HG03571 (cell line): ENCODE measurements around the gene KCNJ10.
"Not testable (repeated sequence)": the region's sequence is repeated elsewhere in the genome, so short reads cannot be mapped to it uniquely, and the experiment has no call there.

Source experiments
- ATAC-seq: cut with Tn5 transposase; IDR thresholded peaks from one replicate; pipeline ENCODE4 v1.9.1; 2021; ENCODE audit not compliant: unreplicated experiment

KCNJ10 gene

DNA sequence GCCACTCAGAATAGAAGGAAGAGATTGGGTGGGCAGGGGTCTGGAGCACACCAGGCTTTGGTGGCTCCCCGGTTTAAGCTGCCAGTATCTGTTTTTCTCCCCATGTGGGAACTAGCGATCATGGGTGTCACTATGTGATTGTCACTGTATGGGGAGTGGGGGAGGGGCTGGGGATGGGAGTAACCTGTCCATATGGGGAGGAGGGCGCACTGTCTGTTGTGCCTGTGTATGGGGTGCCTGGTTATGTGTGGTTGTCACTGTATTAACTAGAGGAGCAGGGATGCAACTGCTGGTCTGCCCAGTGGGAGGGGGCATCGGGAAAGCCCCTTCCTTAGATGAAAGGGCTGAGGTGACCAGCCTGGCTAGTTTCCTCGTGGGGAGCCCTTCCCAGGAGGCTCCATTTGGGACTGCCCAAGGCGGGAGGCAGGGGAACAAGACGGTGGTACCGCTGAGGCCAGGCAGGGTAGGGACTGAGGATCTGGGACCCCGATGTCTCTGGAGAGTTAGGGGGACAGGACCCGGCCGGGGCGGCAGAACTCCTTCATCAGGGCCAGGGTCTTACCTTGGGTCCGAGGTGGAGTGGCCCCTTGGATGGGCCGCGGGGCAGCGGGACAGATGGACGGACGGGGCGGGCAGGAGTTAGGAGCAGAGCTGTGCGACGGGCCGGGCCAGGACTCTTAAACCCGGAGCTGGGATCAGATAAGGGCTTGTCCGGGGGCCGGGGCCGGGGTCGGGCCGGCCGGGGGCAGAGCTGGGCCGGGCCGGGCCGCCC lies at the start of gene KCNJ10:
TSS of gene KCNJ10 (minus strand) at position 701 of the 772 bp plus-strand sequence. CDS start 27,628 bp downstream, outside the sequence.
- no peak for ATAC-seq

GRCh38 chr1:160118928-160119327 lies 49.0 kb upstream of the KCNJ10 start:
- ATAC-seq, result no peak

DNA sequence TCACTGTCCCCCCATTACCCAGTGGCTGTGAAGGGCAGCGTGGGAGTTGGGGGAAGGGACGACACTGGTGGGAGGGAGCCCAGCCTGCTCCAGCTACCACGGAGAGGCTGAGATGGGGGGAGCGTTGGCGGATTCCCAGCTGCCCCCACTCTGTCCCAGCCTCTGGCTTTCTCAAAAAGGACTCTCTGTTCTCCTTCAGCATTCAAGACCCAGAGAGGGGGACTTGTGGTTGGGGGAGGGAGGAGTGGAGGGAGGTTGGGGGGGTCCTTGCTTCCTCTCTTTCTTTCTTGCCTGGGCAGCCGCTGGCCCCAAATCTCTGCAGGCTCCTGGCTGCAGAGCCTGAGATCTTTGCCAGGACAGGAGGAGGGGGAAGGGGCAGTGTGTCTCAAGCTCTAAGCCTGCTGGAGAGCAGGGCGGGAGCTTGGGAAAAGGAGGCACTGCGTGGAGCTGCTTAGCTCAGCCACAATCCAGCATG lies 47.8 kb upstream of the KCNJ10 start:
- no peak for ATAC-seq

- no peak for ATAC-seq
These were observed 47.3 kb upstream of the KCNJ10 start for GRCh38 chr1:160117300-160117699.

GRCh38 chr1:160116283-160117147 lies 46.6 kb upstream of the KCNJ10 start:
- no peak for ATAC-seq

DNA sequence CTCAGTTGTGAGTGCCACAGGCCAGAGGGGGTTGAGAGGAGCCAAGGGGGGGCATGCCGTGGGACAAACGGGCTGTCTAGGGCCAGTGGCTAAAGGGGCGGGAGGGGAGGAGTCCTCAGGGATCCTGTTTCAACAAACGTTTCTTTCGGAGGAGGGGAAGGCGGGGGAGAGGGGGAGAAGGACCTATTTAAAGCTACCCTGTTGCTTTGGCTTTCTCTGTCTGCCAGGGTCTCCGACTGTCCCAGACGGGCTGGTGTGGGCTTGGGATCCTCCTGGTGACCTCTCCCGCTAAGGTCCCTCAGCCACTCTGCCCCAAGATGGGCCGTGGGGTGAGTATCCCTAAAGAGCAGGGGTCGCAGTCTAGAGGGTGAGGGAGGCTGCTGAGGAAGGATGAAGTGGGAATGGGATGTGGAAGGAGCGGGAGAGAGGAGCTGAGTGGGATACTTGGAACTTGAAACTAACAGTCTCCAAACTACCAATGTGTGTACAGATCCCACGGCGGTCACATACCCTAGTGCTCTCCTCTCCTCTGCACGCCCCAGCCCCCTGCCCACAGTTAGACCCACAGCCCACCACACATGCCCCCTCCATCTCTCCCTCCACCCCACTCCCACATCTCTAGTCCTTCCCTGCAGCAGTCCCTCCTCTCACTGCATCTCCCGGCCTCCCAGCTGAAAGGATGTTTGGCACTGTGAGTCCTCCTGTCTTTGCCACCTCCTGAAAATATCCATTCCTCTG lies 45.8 kb upstream of the KCNJ10 start, which contains the start of gene ATP1A2:
TSS of gene ATP1A2 (plus strand) at position 215 of the 738 bp plus-strand sequence. CDS start at position 318, 103 bp downstream.
- no peak for ATAC-seq

GRCh38 chr1:160114085-160114484 lies 44.1 kb upstream of the KCNJ10 start:
- ATAC-seq, result no peak

DNA sequence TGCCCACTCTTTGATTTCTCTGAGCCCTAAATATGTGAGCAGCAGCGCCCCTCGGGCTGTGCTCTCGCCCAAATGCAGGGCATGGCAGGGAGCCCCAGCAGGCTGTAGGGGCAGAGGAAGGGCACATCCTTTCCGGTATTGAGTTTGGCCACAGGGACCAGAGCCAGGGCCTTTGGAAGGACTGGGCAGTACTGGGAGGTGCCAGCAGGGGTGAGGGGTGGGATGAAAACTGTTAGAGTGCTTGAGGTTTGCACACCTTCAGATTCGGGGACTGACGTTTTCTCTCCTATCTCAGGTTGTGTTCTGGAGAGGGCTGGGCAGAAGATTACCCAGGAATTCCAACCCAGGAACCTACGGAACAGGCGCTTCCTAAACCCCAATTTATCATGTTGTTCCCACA lies 43.4 kb upstream of the KCNJ10 start:
- no peak for ATAC-seq

- no peak for ATAC-seq
These were observed 42.4 kb upstream of the KCNJ10 start for GRCh38 chr1:160112357-160112756.

DNA sequence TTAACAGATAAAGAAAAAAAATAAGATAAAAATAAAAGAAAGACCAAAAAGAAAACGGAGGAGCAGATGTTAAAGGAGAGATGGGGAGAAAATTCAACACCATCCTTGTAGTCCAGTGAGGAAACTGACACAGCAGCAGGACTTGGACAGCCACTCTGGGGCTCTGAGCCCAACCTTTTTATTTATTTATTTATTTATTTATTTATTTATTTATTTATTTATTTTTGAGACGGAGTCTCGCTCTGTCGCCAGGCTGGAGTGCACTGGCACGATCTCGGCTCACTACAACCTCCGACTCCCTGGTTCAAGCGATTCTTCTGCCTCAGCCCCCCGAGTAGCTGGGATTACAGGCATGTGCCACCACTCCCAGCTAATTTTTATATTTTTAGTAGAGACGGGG lies 41.5 kb upstream of the KCNJ10 start:
- not testable (repeated sequence) for ATAC-seq

DNA sequence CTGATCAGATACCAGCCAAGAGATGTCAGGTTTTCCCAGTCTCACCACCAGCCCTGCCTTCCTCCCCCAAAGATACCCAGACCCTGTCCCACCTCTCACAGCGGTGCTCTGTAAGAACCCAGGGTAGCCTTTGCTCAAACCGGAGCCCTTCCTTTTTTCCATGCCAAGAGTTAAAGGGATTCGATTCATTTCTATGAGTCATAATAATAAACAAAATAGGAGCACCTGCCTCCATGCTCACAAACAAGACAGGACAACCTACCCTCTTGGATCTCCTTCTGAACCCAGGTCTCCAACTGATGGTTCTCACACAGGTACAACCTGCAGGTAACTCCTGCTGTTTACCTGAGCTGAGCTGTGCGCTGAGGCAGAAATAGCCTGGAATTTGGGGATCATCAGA lies 39.7 kb upstream of the KCNJ10 start:
- ATAC-seq, result no peak

DNA sequence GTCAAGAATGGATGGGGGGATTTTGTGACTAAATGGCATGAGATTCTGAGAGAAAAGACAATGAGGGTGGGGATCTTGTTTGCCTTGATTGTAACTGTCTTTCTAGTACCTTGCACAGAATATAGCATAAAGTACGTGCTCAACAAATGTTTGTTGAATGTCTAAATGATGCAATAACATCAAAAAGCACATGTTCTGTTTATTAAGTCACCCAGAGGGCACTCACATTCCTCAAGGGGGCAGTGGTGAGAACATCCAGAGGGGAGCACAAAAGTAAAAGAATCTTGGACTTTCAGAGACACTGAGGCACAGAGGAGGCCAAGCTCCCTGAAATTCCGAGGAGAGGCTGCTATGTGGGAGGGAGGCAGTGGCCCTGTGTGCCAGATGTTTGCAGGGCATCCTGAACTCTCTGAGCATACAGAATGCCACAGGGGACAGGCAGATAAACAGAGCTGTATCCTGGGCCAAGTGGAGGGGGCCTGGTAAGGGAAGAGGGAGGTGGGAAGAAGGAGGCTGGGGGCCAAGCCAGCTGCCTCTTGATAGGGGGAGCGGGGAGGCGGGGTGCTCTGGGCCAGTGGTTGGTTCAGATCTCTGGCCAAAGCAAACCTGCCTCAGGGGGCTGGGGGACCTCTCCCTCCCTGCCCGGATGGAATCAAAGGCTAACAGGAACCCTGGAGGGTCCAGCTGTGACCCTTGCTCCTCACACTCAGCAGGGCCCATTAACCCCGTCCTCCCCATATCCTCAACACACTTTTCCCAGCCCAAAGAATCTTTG lies 39.1 kb upstream of the KCNJ10 start:
- ATAC-seq, result no peak

GRCh38 chr1:160107512-160107911 lies 37.6 kb upstream of the KCNJ10 start:
- no peak for ATAC-seq

DNA sequence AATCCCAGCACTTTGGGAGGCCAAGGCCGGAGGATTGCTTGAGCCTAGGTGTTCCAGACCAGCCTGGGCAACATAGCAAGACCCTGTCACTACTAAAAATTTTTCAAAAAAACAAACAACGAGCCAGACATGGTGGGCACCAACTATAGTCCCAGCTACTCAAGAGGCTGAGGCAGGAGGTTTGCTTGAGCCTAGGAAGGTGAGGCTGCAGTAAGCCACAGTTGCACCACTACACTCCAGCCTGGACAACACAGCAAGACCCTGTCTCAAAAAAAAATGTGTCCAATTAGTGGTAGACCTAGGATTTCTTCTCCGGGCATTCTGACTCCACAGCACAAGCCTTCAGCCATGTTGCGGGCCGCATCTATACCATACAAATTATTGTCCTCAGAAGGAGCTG lies 35.2 kb upstream of the KCNJ10 start:
- no peak for ATAC-seq

DNA sequence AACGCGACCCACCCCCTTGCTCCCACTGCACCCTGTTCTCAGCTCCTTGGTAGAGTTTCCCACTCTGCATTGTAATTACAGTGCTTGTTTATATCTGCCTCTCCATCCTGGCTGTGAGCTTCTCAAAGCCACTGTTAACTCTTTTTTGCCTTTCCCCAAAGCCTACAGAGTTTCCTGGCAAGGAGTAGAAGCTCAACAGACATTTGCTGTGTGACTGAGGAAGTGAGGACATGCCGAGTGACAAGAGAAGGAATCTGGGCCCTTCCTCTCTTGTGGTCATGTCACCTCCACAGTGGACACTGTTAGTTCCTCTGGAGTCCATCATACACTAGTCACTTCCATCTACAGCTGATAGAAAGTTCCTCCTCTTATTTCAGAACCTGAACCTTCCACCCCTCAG lies 34.5 kb upstream of the KCNJ10 start:
- ATAC-seq, result no peak

GRCh38 chr1:160103658-160104408 lies 33.9 kb upstream of the KCNJ10 start:
- no peak for ATAC-seq

- ATAC-seq, result no peak
These were observed 32.0 kb upstream of the KCNJ10 start for GRCh38 chr1:160101717-160102522.

DNA sequence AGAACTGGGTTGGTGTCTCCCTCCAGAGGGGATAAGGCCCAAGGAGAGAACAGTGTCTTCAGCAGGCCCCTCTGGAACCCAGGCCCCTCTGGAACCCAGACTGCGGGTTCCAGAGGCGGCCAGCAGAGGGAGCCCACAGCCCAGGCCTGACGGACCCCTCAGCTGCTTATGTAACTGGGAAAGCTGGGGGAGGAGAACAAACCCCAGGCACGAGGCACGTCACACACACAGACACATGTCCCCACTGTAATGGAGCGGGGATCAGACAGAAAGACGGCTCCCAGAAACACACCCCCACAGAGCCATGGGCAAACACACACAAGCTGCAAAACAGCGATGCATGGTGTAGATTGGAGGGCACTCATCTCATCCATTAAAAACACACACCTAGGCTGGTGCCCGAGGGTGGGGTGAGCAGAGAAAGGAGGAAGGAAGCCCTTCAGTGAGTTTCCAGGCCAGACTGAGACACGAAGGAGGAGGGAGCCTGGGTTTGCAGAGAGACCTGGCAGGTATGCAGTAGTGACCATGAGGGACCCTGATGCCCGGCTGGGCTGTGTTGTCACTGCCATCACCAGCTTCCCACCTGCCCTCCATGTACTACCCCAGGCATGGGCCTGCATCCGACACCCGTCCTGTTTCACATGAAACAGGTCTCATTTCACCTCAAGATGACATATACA lies 31.2 kb upstream of the KCNJ10 start:
- no peak for ATAC-seq
